Fibroblast of skin of left biceps (primary cell): ENCODE measurements around the gene IL15.
A peak's percentile ranks its signal among the peaks of the same experiment; 100 is the strongest.
"Not testable (repeated sequence)": the region's sequence is repeated elsewhere in the genome, so short reads cannot be mapped to it uniquely, and the experiment has no call there.

Source experiments
- DNase-seq, 2 experiments: peaks; one replicate each; pipeline ENCODE4 v3.0.0-alpha.2; 2013; ENCODE audit warnings: low read depth in 2 of 2

IL15 gene

DNA sequence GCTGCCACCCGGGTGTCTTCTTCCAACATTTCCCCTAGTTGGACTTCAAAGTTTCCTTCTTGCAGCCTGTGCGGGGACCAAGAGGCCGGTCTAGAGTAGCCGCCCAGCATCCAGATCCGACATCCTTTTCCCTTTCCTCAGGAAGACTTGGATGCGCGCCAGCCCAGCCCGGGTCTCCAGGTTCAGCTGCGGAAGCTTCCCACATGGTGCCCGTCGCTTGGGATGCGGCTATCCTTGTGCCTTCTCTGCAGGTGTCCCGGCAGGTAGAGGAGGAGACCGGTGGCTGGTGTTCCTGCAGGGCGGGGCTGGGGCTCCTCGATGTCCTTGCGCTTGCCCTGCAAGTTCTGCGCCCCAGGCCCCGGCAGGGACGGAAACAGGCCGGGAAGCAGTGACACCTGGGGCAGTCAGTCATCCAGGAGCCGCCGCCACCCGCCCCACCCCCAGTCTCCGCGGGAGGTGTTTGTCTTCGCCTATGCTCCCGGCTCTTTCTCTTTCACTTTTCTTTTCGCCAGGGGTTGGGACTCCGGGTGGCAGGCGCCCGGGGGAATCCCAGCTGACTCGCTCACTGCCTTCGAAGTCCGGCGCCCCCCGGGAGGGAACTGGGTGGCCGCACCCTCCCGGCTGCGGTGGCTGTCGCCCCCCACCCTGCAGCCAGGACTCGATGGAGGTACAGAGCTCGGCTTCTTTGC, at the start of gene IL15:
TSS of gene IL15 (plus strand) at position 502 of the 689 bp plus-strand sequence. CDS start 82,882 bp downstream, outside the sequence.
- no peak for DNase-seq

GRCh38 chr4:141587897-141588296, 48.5 kb upstream of the IL15 start:
- DNase-seq: no peak

DNA sequence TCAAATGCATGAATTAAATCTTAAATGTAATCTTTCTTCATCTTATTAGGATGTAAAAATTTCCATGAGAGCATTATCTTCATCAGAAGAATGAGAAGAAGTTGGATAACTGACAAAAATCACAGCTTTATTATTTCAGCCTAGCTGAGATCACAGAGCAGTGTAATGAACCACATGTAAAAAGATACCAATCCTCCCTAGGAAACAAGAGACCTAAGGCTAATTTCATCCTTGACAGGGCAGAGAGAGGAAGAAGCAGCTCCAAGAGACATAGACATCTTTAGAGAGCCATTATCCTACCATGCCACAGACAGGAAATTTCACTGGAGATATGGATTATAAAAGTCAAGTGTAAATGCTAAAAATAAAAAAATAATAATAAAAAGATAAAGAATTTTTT, 40.9 kb upstream of the IL15 start:
- DNase-seq: no peak

DNA sequence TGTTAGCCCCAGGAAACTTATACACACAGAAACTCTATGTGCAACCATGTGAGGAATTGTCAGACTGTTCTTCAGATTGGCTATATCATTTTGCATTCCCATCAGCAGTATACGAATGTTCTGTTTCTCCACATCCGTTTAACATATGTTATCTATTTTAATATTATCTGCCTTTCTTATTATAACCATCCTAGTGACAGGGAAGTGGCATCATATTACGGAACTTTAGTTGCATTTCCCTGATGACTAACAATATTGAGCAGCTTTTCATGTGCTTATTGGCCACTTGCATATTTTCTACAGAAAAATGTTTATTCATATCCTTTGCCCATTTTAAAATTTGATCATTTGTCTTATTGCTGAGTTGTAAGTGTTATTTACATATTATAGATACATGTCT, 36.5 kb upstream of the IL15 start:
- peak in 1 of 2 experiments; percentile 14 for DNase-seq

DNA sequence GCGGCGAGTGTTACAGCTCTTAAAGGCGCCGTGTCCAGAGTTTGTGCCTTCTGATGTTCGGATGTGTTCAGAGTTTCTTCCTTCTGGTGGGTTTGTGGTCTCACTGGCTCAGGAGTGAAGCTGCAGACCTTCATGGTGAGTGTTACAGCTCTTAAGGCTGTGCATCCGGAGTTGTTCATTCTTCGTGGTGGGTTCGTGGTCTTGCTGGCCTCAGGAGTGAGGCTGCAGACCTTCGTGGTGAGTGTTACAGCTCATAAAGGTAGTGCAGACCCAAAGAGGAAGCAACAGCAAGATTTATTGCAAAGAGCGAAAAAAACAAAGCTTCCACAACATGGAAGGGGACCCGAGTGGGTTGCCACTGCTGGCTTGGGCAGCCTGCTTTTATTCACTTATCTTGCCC, 31.7 kb upstream of the IL15 start:
- DNase-seq: not testable (repeated sequence)

- no peak for DNase-seq
These were observed 30.9 kb upstream of the IL15 start for GRCh38 chr4:141605425-141605856.

GRCh38 chr4:141609243-141609642, 27.1 kb upstream of the IL15 start:
- no peak for DNase-seq

DNA sequence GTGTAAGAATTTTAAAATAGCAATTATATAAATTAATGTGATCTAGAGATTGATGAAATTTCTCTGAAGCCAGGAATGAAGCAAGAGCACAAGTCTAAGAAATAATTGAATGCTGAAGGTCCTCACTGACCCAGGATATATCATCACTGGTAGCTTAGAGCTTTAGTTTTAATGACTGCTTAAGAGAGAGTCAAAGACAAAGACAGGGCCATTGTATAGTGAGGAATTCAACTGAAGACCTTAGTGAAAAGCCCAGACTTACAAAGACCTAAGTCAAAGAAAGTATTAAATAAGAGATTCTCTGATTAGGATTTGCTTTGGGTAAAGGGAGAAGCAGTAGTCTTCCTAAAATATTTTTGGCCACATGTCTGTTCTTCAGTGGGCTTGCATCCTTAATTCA, 26.0 kb upstream of the IL15 start:
- no peak for DNase-seq

DNA sequence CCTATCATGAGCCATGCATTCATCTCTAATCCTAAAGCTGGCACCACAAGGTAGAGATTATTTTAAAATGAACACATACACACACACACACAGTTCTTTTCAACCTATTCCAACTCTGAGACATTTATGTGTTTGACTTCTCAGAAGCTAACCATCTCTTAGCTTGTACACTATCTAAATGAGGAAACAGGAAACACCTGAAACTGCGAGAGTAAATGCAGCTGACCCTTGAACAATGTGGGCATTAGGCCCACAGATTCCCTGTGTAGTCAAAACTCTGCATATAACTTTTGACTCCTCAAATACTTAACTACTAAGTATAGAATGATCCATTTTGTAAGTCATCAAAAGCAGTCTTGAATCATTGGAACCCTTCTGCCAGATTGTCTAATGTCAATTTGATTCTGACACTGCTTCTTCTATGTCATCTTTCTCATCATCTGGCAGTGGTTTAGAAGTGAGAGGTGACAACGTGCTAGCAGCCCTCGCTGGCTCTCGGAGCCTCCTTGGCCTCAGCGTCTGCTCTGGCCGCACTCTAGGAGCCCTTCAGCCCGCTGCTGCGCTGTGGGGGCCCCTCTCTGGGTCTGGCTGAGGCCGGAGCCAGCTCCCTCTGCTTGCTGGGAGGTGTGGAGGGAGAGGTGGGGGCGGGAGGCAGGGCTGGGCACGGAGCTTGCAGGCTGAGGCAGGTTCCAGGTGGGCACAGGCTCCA, 21.4 kb upstream of the IL15 start:
- no peak for DNase-seq

DNA sequence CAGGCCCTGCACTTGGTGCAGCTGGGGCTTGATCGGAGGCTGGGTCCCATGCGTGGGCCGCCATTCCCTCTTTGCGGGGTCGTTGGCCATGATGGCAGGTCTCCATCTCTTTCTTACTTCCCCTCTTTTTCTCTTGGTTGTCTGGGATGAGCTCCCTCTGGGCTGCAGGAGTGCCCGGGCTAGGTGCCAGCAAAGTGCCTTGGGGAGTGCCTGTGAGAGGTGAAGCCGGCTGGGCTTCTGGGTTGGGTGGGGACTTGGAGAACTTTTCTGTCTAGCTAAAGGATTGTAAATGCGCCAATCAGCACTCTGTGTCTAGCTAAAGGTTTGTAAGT, 20.8 kb upstream of the IL15 start:
- not testable (repeated sequence) for DNase-seq

GRCh38 chr4:141620715-141621114, 15.7 kb upstream of the IL15 start:
- no peak for DNase-seq

- DNase-seq: no peak
These were observed 11.4 kb upstream of the IL15 start for GRCh38 chr4:141625023-141625422.

DNA sequence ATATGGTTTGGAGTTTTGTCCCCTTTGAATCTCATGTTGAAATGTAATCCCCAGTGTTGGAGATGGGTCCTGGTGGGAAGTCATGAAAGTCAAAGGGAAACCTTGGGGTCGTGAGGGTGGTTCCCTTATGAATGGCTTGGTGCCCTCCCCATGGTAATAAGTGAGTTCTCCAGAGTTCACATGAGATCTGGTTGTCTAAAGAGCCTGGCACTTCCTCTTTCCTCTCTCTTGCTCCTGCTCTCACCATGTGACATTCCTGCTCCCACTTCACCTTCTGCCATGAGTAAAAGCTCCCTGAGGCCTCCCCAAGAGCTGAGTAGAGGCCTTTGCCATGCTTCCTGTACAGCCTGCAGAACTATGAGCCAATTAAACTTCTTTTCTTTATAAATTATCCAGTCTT, 5.5 kb upstream of the IL15 start:
- DNase-seq: no peak

GRCh38 chr4:141635736-141636081, 674 bp upstream of the IL15 start:
- DNase-seq: no peak

- no peak for DNase-seq
These were observed 533 bp downstream of the IL15 start for GRCh38 chr4:141636771-141637460.

- no peak for DNase-seq
These were observed 1.2 kb downstream of the IL15 start for GRCh38 chr4:141637565-141637964.

DNA sequence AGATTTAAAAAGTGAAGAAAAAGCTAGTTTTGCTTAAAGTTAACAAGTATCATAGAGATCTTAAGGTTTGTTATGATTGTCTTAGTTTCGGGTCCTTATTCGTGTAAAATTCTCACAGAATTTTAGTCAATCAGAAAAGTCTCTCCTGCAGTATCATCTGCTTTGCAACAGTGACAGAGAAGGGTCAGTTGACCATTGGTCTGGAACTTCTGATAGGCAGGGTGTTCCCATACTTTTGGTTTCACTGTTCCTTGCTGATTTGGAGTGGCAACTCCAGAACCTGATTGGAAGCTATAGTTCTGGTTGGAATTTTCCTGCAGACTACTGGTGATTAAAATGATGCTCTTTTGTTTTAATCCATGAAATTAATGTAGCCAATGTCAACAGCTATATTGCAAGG, 1.8 kb downstream of the IL15 start:
- DNase-seq: no peak

DNA sequence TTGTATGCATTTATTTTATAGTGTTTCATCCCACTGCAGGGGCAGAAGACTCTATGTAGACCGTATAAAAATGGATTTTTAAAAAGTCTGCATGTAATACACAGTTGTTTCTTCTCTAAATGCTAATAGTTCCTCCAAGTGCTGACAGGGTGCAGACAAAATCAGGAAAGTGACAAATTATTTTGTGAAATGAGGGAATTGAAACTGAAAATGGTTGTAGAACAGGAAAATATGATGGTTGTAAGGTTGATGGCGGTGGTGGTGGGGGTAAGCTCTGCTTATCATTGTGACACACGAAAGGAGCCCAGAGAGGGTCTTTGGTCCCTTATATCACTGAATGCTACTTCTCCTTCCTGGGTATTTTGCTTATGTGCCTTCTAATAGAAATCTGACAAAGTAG, 4.3 kb downstream of the IL15 start:
- no peak for DNase-seq

GRCh38 chr4:141642063-141642462, 5.7 kb downstream of the IL15 start:
- no peak for DNase-seq

GRCh38 chr4:141642711-141643110, 6.3 kb downstream of the IL15 start:
- no peak for DNase-seq

DNA sequence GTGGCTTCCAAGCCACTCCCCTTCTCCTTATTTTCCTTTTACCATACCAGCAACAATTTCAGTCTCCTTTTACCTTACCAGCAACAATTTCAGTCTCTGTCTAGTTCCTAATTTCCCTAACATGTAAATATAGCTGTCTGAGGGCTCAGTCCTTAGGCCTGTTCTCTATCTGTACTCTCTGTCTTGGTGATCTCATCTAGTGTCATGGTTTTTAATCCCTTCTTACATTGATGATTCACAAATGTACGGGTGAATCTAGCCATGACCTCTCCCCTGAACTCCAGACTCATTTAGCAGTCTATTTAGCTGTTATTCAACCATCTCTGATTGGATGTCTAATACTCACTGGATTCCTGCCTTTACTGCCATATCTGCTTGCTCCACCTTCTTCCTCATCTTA, 7.2 kb downstream of the IL15 start:
- DNase-seq: no peak

- peak in 1 of 2 experiments; percentile 39 for DNase-seq
These were observed 9.4 kb downstream of the IL15 start for GRCh38 chr4:141645611-141646340.
